Loucy (cell line): ENCODE results near the gene ALDH1L1.

Experiments used
- CTCF ChIP-seq: fragments of 200-600 bp; sonication (generic); conservative IDR thresholded peaks from 2 replicates; pipeline ENCODE4 v1.5.1; 2014; ENCODE audit warnings: mild to moderate bottlenecking, antibody characterized with exemption, low read length
- EZH2phosphoT487 ChIP-seq: fragments of 200-600 bp; IDR thresholded peaks from 2 replicates; pipeline ENCODE4 v1.6.1; 2018; ENCODE audit warnings: antibody characterized with exemption, mild to moderate bottlenecking, moderate library complexity, borderline replicate concordance

GRCh38 chr3:126202276-126202675 is 21.9 kb upstream of the ALDH1L1 start:
- TF ChIP-seq CTCF, result no peak
- TF ChIP-seq EZH2phosphoT487, result no peak
